NOMO-1 treated with dmso at 0.1 percent for 144 hours (cell line): ENCODE data around the gene NSFL1C.

Experiments
- DNase-seq: peaks from one replicate; lab custom pipeline; 2025; ENCODE audit not compliant: unreplicated experiment; lab: John Stamatoyannopoulos, UW

NSFL1C gene

GRCh38 chr20:1393507-1393882, 73.2 kb downstream of the NSFL1C start:
- DNase-seq = no peak

GRCh38 chr20:1392693-1393506, 73.7 kb downstream of the NSFL1C start, which contains the start of gene FKBP1A:
Gene FKBP1A, minus strand, starts transcription at chr20:1393054. Its CDS starts 56 bp downstream, at chr20:1392998.
- DNase-seq = peak; percentile 85

DNA sequence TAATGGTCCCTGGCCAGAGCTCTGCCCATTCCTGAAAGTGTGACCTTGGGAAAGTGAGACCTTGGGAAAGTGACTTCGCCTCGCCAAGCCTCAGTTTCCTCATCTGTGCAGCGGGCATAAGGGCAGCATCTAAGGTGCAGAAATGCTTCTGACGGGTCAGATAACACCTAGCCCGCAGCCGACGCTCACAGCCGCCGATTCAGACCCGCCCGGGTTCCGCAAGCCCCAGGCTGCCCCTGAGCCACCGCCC, 74.3 kb downstream of the NSFL1C start:
- DNase-seq = peak; percentile 9
